ENCODE data around the gene FRA10AC1.
A peak's percentile ranks its signal among the peaks of the same experiment; 100 is the strongest.

The FRA10AC1 gene, protein sequence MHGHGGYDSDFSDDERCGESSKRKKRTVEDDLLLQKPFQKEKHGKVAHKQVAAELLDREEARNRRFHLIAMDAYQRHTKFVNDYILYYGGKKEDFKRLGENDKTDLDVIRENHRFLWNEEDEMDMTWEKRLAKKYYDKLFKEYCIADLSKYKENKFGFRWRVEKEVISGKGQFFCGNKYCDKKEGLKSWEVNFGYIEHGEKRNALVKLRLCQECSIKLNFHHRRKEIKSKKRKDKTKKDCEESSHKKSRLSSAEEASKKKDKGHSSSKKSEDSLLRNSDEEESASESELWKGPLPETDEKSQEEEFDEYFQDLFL

DNA sequence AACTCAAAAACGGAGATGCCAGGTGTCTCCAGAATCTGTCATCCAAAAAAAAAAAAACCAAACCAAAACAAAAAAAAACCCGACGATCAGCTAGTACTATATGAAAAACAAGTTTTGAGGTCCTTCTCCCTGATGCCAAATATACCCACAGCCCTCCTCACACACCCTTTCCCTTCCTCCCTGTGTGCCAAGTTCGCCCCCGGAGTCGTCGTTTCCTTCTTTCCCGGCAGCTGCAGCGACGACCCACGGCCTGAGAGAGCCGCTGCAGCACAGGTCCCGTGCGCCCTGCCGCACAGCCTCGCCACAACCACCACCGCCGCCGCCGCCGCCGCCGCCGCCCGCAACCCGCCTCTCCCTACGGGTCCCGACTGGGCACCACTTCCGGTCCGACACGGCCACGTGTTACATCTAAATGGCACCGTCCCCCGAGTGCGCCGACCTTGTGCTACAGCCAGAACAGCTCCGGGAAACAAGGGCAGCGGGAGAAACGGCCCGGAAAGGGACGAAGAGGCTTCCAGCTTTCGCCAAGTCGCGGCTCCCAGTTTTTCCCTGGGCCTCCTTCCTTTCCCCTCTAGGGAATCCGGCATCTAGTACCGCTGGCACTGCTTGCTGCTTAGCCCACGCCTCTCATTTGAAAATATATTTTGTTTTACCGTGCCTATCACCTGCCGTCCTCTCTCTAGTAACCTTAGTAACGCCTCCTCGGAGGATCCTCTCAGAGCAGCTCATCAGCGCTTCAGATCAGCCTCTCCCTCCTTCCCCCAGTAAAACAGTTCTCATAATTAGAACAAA is at the start of gene FRA10AC1:
Gene FRA10AC1, minus strand, starts transcription at position 383 of the 792 bp plus-strand sequence. CDS start 2,486 bp downstream, outside the sequence.
- peak; percentile 77 to 86 for DNase-seq

- no peak for DNase-seq
Observed at GRCh38 chr10:93751832-93752231, 49.4 kb upstream of the FRA10AC1 start.

DNA sequence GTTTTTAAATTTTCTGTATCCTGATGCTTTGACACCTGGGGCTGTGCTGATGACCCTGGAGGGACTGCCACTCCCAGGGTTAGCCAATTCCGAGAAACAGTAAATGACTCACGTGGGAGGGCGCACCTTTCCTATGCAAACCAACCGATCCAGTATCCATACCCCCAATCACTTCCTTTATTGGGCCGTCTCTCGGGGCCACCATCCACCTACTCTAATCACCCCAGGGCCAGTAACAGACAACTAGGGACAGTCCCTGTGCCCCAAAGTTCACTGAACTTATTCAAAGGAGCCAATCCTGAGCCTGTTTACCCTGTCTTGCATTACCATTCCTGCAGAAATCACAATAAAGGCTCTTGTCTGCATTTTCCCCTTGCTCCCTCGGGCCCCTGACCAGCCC is 48.7 kb upstream of the FRA10AC1 start:
- no peak for DNase-seq

GRCh38 chr10:93749218-93749799 is 46.9 kb upstream of the FRA10AC1 start:
- no peak for DNase-seq

GRCh38 chr10:93746844-93747284 is 44.5 kb upstream of the FRA10AC1 start:
- no peak for DNase-seq

DNA sequence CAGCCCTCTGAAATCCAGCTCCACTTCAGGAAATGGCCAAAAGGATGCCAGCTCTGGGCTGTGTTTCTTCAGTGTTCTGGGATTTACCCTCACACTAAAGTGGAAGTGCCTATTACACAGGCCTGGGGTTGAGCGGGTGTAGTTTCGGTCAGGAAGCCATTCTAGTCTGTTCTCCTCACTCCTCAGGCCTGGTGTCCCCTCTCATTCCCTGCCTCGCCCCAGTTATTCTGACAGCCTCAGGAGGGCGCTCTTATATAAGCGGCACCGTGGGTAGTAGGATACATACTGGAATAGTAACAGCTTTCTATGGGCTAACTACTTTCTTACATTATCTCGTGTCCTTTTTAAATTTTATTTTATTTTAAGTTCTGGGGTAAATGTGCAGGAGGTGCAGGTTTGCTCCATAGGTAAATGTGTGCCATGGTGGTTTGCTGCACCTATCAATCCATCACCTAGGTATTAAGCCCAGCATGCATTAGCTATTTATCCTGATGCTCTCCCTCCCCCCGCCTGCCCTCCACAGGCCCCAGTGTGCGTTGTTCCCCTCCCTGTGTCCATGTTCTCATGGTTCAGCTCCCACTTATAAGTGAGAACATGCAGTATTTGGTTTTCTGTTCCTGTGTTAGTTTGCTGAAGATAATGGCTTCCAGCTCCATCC is 43.1 kb upstream of the FRA10AC1 start:
- DNase-seq: no peak

- no peak for DNase-seq
Observed at GRCh38 chr10:93742633-93743349, 40.4 kb upstream of the FRA10AC1 start.

DNA sequence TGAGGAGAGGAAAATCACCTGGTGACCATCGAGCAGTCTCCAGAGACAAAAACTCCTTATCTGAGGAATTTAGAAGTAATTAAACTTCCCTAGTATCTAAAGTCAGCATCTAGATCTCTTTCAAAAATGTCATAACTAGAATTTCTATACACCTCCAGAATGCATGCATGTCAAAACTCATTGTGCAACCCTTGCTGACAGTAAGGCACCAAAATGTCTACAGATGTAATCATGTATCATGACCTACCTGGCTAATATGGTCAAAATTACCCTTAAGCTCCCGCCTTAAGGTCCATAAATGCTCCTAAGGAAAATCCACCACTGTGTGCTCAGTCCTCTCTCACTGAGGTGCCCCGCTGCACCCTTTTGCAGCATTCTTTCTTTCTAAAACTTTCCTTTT is 39.0 kb upstream of the FRA10AC1 start:
- DNase-seq: no peak

DNA sequence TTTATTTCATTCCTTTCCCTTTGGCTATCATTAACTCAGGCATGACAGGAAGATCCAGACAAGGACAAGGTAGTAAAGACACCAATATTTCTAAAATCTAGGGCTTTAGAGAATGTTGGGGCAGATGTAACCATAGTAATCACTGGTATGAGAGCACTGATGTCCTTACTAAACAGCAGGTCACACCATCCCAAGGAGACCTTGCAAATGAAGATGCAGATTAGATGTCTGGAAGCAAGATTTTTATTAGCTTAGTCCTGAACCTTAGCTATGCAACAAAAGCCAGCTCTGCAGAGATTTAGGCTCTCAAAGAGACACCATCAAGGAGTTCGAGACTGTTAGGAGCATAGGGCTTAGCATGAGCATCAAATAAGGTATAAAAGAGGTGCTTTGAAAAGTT is 23.6 kb upstream of the FRA10AC1 start:
- no peak for DNase-seq

- no peak for DNase-seq
Observed at GRCh38 chr10:93723153-93723552, 20.8 kb upstream of the FRA10AC1 start.

- no peak for DNase-seq
Observed at GRCh38 chr10:93722550-93722949, 20.2 kb upstream of the FRA10AC1 start.

DNA sequence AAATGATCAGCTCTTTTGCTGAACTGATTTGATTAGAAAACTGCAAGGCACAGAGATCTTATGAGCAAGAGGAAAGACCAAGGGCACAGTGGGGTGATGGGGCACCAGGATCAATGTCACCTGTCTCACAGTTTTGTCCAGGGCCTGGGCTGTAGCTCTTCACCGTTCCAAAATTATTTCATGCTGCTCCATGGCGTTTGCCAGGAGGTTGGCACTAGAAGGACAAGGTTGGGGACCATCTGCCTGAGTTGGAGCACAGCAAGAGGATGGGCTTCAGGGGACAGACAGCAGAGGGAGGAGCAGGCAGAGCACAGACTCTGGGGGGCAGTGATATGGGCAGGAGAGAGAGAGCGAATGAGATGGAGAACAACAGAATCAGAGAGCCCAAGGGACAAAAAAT is 17.5 kb upstream of the FRA10AC1 start:
- DNase-seq: no peak

GRCh38 chr10:93718937-93719725 is 16.7 kb upstream of the FRA10AC1 start:
- no peak for DNase-seq

DNA sequence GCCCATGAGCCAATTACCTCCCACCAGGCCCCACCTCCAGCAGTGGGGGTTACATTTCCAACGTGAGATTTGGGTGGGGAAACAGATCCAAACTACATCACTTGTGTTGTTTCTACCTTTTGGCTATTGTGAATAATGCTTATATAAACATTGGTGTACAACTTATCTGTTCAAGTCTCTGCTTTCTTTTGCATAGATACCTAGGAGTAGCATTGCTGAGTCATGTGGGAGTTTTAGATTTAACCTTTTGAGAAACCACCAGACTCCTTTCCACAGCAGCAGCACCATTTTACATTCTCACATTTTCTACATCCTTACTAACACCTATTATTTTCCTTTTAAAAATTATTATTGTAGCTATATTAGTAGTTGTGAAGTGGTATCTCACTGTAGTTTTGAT is 14.4 kb upstream of the FRA10AC1 start:
- DNase-seq: no peak

DNA sequence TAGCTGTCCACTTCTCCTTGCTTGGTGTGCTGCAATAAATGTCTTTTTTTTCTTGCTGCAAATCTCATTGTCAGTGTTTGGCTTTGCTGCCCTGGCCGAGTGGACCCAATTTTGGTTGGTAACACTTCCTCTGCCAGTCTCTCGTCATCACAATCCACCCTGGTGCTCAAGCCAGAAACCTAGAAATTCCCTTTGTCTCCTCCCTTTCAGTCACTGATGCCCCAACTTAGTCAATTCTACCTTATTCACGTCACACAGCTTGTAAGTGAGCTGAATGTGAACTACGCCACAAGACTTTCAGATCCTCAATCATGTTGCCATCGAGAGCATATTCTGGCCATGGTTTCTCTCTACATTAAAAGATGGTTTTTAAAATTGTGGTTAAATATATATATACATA is 13.0 kb upstream of the FRA10AC1 start:
- no peak for DNase-seq

DNA sequence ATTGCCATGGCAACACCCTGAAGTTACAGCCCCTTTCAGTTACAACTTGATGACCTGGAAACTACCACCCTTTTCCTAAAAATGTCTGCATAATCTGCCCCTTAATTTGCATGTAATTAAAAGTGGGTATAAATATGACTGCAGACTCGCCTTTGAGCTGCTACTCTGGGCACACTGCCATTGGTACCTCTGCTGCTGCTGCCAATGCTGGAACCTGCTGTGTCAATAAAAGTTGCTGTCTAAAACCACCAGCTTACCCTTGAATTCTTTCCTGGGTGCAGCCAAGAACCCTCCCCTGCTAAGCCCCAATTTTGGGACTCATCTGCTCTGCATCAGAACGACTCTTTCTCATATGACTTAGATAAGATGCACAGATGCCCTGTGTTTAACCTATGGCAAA is 10.2 kb upstream of the FRA10AC1 start:
- no peak for DNase-seq

DNA sequence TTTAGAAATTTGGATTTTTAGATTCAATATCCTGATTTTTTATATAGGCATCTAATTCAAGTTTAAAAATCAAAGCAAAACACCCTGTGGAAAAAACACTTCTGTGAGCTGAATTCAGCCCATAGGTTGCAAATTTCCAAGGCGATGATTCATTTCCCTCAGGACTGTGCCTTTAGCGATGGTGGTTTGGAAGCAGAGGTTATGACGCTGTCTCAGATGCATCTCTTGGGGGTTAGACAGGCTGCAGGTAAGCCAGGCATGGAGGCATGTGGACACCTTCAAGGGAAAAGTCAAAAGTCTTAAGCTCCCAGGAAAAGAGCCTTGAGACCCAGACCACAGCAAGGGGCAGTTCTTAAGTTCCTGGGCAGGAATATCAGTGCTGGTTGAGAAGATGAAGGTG is 9.5 kb upstream of the FRA10AC1 start:
- DNase-seq: no peak

GRCh38 chr10:93710333-93710909 is 8.0 kb upstream of the FRA10AC1 start:
- no peak for DNase-seq

- no peak for DNase-seq
Observed at GRCh38 chr10:93707623-93708022, 5.2 kb upstream of the FRA10AC1 start.

DNA sequence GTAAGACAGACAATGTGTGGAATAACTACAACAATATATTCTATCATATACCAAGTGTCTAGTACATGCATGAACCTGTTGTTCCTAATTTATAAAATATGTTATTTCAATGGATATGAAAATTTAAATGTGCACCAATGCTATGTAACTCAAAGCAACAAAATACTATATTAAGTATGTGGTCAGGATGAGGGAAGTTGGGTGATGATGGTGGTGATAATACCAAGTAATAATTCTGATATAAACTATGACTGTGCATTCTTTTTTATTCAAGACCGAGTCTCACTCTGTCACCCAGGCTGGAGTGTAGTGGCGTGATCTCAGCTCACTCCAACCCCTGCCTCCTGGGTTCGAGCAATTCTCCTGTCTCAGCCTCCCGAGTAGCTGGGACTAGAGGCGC is 2.1 kb upstream of the FRA10AC1 start:
- no peak for DNase-seq

DNA sequence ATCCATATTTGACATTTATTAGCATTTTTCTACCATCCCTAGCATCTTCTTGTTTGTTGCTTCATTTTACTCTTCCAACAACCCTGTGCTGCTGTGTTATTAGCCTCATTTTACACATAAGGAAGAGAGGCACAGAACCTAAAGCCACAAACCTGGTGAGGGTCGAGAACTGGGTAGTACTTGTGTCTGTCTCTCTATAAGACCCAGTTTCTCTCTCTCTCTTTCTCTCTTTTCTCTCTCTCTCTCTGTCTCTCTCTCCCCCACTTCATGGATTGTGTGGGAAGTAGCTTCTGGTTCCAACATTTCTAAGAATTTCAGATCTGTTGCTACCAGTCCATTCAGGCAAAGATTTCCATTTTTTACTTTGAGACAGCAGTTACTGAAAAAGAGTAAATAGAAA is 1.4 kb upstream of the FRA10AC1 start:
- no peak for DNase-seq
